Measurements from ENCODE around the gene BARX1.

BARX1 gene

DNA sequence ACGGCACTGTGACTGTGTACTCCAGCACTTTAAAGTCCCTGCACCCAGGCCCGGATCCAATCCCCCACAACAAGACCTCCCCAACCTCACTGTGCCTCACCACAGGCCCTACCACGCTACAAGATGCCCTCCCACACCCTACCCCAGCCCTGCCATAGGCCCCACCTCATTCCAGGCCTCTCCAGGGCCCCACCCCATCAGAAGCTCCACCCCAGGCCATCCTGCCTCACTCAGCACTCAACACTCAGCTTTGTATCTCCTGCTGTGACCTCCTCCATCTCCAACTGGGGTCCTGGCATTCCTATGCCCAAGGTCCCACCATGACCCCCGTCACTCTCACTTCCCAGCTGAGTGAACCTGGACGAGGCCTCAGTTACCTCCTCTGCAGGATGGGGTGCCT is 38.8 kb downstream of the BARX1 start:
- no peak for DNase-seq

DNA sequence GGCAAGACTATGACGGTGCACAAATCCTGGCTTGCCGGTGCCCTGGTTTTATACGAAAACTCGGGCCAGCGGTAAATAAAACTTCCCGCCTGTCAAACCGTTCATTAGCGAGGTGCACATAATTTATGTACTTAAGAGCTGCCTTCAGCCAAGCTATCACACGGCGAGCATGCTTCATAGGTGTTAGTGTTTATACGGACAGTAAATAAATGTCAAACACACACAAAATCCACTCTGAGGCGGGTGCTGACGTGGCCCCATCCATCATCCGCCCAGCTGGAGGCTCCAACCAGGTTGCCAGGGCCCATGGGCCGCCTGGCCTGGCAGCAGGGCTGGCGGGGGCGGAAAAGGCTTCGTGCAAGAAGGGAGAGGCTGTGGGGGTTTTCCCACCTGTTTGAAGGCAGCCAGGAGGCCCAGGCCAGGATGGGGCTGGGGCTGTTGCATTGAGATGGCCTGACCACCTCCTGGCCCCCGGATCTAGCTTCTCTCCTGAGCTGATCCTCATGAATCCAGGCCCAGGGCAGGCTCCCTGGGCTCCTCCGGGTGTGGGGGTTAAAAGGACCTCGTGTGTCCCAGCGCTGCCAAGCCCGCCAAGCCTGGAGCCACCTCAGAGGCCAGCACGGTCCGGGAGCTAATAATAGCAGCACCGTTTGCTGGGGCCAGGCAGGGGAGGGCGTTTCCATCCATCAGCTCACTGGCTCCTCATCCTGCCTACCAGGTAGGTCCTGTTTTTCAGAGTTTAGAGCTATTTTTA is 43.2 kb downstream of the BARX1 start:
- DNase-seq: peak; percentile 89

DNA sequence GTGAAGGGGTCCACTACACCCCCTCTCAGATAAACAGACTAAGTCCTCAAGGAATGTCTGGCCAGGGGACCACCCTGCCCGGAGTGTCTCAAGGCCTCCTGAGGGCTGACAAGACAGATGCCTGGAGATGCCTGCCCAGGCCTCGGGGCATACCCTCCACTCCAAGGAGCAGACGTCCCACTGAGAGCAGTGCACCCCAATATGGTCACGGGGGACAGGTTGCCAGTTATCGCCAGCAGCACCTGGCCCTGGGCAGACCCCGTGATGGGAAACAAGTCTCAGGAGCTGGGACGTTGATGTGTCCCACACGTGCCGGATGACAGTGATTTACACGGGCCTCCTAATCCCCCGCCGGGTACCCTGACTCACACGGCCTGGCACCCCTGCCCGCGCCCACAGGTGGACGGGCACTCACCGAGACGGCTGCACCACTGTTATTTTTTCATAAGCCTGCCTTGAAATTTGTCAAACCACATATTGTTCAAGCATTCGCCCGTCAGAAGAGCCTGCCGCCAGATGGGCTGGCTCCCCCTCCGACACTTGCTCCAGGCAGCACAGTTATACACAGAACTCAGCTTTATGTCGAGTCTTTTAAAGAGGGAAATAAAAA is 43.9 kb downstream of the BARX1 start:
- peak; percentile 70 for DNase-seq

DNA sequence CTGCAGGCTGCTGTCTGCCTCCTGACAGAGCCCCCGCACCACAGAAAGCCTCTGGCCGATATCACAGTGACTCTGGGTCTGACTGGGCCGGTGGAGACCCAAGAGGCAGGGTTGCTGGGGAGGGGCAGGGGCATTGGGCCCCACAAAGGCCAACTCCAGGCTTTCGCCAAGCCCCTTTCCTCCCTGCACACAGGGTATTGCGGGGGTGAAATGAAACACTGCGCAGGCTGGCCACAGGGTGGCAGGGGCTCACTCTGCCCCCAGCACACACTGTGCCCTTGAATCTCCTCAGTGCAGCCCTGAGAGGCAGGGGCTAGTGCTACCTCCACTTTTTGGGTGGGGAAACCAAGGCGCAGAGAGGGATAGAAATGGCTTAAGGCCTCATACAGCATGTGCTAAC is 44.6 kb downstream of the BARX1 start:
- DNase-seq: no peak

DNA sequence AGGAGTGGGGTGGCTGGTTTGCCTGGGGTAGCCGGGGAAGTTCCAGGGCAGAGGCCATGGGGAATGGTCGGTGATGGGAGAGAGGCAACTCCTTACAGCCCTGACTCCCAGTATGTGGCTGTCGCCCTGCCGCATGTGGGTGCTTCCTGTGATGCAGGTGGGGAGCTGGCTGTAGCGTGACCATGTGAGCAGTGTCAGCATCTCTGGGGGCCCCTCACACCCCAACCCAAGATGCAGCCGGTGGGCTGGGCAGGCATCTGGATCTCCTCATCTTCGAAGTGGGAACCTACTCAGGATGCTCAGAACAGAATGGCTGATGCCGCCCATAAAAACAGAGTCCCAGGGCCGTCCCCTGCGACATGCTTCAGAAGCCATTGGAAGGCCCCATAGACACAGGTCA is 45.0 kb downstream of the BARX1 start:
- no peak for DNase-seq

DNA sequence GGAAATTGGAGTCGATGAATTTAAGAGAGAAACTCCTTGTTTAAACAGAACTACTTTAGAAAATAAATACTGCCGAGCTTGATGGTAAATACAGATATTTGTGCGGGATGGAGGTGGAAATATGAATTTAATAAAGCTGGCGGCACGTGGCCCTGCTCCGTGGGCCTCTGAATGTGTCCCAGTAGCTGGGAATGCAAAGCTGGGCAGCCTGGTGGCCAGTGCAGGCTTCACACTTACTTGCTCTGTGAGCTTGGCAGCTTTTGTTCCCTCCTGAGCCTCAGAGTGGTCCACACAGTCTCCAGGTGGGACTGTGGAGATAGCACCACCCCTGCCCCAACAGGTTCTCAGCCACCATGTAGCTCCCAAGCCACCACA is 45.9 kb downstream of the BARX1 start:
- peak; percentile 19 for DNase-seq

DNA sequence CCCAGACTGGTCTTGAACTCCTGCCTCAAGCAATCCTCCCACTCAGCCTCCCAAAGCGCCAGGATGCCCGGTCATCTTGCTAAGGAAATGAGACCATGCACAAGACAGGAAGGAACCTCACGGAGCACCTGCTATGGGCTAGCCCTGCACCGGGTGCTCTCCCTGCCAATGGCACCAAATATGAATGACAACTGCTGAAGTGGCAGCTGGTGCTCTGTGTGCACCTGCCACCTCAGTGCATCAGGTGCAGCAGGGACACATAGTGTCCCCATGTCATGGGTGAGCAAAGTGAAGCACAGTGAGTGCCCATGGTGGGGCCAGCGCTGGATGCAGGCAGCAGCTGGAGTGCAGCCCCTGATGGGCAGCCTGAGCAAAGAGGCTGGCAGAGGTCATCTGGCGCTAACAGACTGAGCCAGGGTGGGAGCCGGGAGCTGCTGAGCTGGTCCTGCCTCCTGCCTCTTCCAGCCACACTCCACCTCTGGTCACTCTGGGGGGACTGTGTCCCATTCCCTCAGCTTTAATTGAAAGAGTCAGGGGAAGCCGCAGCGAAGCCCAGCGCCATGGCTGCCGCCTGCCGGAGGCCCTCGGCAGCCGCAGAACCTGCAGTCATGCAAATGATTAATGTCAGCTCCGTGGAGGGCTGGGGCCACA is 46.4 kb downstream of the BARX1 start:
- DNase-seq: peak; percentile 56

DNA sequence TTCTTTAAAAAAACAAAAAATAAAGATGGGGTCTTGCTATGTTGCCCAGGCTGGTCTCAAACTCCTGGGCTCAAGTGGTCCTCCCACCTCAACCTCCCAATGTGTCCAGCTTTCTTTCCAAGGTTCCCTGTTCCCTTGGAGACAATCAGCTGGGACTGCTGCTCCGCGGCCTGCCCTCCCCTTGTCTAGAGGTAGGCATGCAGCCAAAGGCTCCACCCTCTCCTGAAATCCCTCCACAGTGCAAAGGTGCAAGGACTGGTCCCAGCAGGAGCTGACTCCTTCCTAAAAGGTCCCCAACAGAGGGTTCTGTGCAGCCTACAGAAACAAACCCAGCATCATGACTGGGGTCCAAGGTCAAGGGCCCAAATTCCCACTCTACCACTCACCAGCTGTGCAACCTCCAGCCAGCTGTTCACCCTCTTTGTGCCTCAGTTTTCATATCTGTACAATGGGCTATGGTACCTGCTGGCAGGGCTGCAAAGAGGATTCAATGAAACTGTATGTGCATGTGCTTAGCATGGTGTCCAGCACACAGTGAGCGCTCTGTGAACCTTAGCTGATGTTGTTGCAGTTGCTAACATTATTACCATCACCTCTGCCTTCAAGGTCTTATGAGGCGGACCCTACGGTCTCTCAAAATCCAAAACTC is 47.5 kb downstream of the BARX1 start:
- DNase-seq: no peak

DNA sequence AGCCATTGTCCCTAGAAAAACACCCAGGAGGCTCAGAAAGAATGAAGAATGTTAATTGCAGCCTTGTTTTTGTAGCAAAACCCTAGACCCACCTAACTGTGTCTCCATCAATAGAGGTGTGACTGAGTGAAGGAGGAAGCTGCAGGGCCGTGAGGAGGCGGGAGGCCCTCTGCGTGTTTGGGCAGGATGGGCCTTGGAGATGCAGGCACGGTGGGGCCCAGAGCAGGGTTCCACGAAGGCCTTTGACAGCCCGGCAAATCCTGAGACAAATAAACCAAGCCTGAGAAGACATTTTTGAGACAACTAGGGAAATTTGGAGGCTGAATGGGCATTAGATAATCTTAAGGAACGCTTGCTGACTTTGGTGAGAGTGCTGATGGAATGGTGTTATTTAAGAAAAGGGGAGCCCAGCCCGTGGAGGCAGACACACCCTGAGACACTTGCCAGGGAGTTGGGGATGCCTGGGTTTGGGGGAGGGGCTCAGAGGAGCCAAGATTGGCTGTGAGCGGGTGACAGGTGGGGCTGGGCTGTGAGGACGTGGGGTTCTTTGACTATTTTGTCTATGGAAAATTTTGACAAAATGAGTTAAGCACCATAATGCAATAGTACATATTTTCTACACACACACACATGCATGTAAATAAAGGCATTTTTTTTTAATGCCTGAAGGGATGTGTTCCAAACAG is 48.8 kb downstream of the BARX1 start:
- no peak for DNase-seq

DNA sequence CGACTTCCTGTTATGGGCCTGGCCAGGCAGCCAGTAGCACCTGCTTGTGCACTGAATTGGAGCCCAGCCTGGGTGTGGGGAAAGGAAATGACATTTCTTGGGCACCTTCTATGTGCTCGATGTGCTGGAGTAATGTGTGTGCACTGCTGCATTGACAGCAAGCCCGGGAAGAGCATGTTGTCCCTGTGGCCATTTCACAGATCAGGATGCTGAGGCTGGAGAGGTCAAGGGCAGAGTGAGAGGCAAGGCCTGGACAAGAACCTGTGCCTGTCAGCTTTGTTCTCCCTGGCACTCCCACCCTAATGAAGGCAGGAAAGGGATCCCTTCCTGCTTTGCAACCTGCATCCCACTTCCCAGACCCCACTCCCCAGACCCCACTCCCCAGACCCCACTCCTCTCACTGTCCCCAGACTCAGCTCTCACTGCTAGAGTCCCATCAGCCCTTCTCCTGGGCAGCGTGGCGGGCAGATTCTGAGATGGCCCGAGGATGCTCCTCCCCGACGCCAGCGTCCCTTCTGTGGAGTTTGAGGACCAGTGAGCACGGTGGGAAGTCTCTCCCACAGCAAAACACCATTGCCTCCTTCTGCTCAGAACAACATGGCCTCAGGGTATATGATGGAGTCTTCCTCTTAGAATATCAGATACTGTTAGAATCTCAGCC is 49.6 kb downstream of the BARX1 start:
- no peak for DNase-seq

DNA sequence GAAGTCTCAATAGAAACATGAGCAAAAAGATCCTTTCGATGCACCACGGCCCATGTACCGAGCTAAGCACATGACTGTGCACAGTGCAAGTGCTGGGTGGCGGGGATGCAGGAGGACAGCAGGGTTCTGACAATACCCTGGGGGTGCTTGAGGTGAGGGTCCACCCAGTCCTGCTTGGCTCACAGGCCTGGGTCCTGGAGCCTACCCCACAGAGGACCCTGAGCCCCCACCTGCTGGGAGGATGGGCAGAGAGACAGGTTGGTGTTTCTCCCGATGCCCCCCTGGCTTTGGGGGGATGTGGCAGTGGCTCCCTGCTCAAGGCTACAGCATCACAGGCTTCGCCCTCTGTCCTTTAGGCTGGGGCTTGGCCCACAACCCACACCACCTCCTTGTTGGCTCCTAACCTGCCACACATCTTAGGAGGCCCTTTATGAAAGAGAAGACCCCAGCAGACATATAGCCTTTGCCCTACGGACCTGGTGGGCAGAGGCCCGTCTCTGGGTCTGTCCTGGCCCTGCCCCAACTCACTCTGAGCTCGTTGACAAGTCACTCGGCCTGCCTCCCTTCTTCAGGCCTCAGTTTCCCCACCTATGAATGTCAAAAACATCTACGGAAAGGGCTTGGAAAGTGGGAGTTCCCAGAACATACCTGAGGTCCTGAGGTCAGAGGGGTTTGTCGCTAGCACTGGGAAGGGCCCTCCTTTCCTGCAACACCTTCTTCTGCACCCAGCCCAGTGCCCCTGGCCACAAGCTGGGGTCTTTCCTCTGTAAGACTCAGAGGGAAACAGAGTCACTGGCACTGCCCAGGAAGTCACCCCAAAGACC is 50.3 kb downstream of the BARX1 start:
- no peak for DNase-seq

DNA sequence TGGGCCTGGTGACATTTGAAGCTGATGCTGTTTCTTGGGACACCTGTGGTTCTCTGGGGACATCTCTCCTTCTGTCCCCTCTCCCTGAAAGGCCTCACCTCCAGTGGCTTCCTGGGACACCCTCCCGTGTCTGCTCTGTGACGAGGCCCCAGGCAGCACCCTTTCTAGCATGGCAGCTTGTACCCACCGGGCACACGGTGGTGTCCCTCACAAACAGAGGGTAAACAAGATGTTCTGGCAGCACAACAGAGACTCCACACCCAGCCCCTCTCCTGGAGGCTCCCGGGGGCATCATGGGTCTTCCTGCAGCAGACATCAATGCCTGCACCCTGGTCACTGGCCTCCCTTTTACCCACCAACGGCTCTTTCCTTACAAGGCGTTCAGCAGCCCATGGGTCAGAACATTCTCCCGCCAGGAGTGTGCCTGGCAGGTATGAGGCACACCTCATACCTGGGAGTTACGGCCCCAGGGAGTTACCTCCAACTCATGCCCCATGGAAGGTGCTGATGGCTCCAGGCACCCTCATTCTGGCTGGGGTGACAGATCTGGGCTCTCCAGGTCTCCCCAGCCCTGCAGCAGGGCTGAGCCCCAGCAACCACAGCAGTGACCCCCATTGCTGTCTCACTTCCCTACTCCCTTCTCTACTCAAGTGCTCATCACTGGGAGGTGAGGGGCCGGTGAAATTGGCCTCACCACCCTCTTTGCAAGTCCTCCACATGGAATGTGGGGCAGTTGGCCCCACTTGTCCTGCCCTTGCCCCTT is 51.1 kb downstream of the BARX1 start:
- DNase-seq: no peak

DNA sequence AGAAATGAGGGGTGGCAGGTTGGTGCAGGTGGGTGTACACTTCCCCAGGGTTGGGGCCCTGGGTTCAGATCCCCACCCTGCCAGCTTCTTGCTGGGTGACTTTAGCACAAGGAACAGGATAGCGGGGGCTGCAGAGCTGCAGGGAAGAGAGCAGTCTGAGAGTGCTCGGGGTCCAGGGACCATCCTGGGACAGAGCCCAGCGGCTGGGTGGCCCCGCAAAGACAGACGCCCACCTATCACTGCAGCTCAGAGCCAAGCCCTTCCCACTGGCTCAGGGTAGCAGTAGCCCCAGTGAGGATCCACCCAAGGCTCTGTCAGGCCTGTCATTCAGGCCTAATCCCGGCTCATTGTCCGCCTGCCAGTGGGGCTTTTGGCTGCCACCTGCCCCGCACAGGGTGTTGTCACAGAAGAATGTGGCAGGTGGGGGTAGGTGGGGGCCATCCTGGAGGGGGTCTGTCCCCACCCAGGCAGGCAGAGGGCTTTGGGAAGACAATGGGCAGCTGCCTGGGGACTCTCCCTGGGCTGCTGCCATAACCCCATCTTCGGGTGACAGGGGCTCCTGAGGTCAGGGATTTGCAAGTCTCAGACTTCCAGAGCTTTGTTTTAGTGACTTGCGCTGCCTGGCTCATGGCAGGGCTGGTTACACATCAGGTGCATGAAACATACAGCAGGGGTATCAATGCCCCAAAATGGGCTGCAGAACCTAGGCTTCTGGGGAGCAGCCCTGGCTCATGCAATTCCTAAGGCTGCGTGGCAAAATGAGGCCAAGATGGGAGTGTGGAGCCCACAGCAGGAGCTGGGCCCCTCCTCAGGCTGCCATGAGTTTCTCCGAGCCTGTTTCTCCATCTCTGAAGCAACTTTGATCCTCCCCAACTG is 52.1 kb downstream of the BARX1 start:
- no peak for DNase-seq

DNA sequence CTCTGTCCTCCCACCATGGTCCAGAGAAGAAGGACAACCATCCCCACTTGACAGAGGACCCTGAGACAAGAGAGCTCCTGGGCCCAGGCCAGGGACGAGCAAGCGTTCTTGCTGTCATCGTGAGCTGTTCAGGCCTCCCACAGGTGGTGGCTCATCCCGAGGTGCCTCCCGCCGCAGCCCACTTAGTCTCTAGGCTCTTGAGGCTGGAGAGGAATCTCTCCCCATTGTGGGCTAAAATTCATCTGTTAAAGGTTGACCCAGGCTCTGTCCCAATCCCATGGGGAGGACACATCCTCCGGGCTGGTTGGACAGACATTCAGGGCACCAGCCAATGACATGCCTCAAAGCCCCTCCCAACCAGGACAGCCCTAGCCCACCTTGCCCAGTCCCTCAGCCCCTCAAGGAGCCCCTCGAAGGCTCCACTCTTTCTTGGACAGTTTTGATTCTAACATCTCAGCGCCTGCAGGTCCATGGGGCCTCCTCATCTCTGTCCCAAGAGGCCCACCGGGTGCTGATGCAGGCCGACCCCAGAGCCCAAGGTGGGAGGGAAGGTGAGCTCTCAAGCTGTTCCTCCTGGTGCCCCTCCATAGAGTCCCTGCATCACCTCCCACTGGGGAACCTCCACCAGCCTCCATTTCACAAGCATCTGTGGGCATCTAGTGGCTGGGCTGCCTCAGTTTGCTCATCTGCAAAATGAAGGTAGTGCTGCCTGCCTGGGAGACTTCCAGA is 52.9 kb downstream of the BARX1 start:
- no peak for DNase-seq

All from NCI-H69 (cell line).